Adrenal gland (tissue), 5 donors: Measurements from ENCODE around the gene C11orf68.

ENCODE experiments used
- CTCF ChIP-seq, 6 experiments: fragments of 450-650 bp in 4 of 6; fragments of 200-600 bp in 2 of 6; sonication (generic) in 1 of 6; IDR thresholded peaks; 1 replicate in 5 of 6; 2 replicates in 1 of 6; pipeline versions ENCODE4 v1.5.1 to v1.8.0; 2016 to 2021; ENCODE audit warnings: antibody characterized with exemption in 6 of 6, mild to moderate bottlenecking in 2 of 6, moderate library complexity in 1 of 6
- POLR2A ChIP-seq, 2 donors: fragments of 450-650 bp; IDR thresholded peaks; one replicate each; pipeline ENCODE4 v1.6.1; 2017; ENCODE audit warnings: antibody characterized with exemption in 2 of 2, mild to moderate bottlenecking in 2 of 2, moderate library complexity in 1 of 2
- donor health status: DM: no; HTN: no; CAD: no.

DNA sequence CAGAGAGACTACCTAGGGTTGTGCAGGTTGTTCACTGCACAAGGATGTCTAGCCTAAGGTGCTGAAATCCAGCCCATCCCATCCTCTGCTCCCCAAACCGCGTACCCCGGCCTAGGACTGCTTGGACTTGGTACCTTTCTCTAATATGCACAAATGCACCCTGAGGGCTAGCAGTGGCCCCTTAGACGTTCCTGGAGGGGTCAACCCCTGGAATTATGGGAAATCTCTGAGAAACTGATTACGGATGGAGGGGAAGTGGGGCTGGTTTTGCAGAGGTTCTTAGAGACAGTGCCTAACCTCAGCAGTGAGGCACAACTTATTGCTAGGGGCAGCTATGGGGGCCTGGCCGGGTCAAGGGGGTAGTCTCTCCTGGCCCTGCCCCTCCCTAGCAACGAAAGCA is 2.5 kb downstream of the C11orf68 start:
- no peak for TF ChIP-seq CTCF (IDR thresholded peaks at IDR 0.05)
- TF ChIP-seq POLR2A (IDR thresholded peaks at IDR 0.05) = no peak
